CD4-positive, alpha-beta T cell treated with Interleukin-6 at 100 ng/mL for 8 hours (primary cell): Measurements from ENCODE around the gene EVL.

Experiments
- DNase-seq: peaks from one replicate; pipeline ENCODE4 v3.0.0-alpha.2; 2020; ENCODE audit warnings: mixed read lengths, low spot score

Gene EVL

DNA sequence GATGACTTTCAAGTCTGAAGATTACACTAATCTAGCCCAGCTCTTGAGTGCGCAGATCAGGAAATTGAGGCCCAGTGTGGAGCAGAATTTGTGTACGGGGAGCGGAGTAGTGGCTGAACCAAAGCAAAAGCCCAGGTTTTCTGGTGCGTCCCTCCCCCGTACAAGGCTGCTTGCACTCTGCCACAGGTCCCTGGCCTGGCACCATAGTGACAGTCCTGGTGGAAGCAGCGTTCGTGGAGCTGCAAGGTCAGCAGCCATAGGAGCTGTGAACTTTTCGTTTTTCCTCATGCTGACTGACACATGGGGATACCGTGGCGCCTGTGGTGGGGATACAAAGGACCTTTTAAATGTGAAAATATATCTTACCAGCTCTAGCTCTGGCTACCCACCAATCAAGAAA is 1.7 kb downstream of the EVL start:
- DNase-seq, result no peak

DNA sequence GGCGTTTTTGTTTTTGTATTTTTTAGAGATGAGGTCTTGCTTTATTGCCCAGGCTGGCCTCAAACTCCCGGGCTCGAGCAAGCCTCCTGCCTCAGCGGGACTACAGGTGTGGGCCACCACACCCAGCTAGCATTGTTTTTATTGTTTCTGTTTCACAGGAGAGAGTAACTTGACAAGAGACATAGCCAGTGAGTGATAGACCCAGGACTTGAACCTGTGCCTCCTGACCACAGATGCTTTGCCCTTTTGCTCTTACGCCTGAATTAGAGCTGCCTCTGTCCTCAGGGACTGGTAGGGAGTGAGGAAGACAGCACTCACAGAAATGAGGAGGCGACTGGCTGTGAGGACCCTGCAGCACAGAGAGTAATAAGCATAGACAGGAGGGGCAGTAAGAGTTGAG is 2.3 kb downstream of the EVL start:
- no peak for DNase-seq

DNA sequence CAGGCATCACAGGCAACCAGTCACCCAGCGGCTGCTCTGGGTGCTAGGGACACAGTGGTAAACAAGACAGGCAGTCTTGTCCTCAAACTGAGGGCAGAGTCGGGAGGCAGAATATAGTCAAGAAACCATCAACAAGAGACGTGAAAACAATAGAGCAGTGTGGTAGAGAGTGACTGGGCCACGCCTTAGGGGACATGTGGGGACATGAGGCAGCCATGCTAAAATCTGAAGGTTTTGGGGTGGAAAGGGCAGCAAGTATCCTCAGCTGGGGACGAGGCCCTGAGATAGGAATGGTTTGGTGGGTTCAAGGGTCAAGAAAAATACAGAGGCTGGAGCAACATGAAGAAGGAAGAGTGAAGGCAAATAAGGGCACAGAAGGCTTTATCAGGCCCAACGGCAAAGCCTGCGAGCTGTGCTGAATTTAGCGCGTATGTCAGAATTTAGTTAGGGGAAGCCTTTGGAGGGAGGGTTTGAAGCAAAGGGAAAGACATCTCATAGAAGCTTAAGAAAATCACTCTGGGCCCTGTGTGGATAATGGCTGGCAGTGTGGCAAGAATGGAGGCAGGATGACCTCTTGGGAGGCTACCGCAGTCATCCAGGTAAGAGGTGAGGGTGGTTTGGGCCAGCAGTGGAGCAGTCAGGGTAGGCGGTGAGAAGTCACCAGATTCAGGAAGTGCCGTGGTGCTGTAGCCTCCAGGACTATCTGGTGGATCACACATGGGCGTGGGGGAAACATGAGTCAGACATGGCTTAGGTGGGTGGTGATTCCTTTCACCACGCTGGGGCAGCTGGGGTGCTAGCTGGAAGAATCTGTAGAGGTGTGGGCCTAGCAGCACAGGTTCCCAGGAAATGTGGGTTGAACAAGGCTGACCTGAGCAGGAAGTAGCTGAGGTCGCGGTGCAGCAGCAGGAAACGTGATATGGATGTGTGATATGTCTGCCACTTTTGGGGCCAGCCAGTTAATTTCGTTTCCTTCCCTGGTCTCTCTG is 3.0 kb downstream of the EVL start:
- DNase-seq, result peak; percentile 91

DNA sequence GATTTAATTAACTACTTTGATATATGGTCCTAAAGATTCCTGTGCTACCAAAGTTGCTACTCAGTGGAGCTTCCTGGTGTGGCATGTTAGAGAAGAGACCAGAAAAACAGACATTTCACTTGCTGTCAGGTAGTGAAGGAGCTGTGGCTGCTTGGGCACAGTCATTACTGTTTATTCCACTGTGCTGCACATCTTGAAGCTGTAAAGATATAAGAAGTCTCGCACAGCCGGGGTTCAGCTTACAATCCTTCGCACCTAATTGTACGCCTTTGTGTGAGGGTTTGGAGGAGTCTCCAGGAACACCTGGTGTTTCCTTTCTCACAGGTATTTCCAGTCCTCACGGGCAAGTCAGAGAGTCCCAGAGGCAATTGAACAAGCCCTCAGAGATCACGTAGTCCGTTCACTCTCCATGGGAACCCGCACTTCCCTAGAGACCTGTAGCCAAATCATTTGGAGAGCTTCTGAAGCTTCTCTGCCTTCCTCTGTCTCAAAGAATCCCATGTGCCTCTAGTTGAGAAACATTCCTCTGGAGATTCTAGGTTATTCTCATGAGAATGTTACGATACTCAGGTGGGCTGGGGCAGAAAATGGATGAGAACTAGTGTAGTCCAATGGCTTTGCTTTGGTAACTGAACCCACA is 4.1 kb downstream of the EVL start:
- no peak for DNase-seq

DNA sequence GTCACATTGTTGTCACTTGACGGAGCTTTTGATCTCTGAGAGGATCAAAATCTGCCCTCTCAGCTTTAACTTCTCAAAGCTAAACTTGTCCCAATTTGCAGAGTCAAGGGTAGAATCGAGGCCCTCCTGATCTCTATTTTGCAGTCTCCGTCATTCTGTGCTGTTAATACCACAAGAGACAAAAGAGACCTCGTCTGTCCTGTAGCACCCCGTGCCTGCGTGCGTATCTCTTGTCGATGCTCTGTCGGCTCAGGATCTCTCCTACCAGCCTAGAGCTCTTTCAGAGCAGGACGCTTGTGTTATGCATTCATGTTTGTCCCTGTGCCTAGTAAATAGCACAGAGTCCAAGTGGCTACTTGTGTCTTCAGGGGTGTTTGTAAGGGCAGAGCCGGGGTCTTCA is 5.1 kb downstream of the EVL start:
- DNase-seq, result no peak

DNA sequence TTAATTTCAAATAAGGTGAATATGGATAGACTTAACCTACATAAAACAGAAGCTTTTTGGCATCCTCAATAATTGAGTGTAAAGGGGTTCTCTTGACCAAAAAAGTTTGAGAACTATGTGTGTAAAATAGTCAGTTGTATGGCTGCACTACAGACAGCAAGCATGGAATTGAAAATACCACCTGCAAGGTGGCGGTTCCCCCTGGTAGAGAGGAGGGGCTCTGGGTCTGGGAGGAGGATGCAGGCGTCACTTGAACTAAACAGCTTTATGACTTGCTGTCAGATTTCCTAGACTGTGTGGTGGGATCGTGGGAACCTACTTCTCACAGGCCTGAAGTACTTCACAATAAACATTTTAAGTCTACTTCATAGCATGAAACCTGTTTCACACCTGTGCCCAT is 6.3 kb downstream of the EVL start:
- no peak for DNase-seq

DNA sequence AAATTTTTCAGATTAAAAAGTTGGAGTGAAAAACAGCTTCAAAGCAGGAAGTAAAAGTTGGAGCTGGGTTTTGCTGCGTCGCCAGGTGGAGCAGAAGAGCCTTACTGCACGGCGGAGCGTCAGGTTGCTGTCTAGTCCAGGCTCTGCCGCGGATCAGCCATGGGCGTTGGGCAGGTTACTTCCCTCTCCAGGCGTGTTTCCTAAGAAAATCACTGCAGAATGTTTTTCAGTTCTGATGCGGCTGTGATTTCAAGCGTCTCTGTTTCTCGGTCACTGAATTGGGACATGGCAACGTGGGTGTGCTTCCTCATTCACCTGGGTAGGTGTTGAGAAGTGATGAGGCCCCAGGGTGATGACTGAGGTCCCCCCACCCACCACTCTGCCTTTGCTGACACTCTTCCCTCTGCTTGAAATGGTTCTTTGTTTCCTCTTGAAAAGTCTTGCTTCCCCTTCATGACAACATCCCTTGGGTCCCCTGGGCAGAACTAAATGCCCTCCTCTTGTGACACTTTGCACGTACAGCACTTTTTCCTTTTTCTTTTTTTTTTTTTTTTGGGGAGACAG is 7.6 kb downstream of the EVL start:
- DNase-seq, result peak; percentile 67

DNA sequence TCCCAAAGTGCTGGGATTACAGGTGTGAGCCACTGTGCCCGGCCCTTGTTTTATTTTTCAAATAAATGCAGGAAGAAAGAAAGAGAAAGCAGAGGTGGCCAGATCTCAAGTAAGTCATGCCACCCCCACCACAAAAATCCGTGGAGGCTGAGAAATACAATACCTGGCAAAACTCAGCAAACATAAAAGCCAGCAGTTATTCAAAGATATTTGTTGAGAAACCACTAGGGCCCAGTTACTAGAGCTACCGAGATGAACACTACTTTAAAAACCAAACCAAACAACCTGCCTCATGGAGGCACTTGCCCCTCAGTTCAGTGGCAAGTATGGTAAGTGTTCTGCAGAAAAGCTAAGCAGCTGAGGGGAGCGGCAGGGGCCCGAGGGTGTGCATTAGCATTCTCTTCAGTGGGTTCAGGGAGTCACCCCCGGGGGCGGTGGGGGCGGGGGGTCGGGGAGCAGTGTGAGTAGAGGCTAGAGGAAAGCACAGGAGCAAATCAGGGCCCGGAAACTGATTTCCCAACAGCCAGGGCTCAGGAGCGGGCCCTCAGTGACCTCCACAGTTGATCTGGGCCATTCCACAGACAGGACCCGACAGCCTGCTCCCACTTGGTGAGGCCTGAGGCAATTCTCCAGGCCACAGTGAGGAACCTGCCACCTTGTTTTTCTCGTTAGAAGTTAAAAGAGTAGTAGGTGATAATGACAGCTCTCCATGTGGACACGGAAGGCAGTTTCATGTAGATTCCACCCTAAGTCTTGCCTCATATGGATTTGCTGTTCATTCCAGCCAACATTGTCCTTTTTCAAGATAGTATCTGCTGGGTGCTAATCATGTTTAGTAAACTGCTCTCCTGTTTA is 8.6 kb downstream of the EVL start:
- DNase-seq, result no peak

DNA sequence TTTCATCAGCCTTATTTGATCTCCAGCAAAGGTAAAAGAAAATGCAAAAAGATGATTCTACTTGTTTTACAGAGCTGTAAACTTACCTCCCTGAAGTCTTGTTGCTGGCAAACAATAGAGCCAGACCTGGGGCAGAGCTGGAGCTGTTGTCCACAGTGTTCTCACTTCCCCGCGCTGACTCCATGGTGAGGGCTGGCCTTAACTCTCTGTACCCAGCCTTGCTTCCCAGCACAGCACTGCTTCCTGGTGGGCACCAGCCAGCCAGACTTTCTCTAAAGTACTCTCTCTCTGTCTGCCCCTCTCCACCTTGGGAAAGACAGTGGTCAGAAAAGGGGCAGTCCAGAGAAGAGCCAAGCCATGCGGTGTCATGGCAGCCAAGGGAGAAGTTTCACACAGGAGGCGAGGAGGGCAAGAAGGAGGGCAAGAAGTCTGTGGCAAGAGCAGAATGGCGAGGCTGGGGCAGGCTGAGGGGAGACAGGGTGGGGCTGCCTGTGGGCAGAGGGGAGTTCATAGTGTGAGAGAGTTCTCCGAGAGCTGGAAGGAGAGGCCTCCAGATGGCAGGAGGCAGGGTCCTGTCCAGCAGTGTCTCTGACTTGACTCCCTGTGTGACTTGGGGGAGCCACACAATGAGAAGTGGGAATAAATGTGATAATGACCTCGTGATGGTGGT is 9.3 kb downstream of the EVL start:
- DNase-seq, result no peak

DNA sequence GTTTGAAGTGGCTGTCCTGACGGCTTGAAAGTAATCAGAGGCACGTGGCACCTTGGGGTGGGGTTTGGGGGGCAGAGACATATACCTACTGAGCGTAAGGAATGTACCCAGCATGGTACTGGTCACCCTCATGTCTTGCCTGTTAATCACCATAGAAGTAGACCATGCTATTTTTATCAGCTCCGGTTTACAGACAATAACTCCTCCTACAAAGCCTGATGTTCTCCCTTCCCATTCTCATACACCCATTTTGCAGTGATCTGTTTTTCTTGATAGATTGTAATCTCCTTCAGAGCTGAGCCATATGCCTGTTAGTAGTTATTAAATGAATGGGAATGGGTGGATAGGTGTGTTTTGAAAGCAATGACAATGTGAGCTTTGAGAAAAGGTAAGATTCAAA is 10.5 kb downstream of the EVL start:
- no peak for DNase-seq

DNA sequence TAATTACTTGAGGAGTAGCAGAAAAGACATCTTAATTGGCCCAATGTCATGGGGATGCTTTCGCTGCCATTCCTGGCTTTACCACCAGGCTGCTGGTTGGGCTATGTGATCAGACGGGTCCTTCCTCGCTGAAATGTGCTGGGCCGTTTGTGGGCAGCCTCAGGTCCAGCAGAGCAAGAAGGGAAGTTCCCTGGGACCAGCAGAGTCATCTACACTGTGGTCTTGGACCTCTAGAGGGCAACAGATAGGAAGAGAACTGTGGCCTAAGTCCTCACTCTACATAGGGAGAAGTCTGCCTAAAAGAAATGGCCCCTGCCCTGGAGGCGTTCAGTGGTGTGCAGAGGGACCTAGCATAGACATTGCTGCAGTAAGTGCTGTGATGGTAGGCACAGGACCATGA is 10.9 kb downstream of the EVL start:
- no peak for DNase-seq

DNA sequence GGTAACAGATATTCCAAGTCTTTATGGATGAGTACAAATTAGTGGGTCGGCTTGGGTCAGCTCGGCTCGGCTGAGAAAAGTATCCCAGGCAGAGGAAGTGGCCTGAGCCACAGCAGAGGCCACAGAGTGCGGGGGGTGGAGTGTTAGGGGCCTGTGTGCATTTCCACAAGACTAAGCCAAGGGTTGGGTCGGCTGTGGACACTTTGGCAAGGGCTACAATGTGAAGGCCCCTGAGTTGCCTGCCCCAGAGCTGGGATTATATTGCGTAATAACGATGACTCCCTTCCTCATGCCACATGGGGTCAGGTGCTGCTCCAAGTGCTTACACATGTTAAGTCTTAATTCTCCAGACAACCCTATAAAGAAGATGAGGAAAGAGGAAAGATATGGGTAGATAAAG is 11.4 kb downstream of the EVL start:
- no peak for DNase-seq

DNA sequence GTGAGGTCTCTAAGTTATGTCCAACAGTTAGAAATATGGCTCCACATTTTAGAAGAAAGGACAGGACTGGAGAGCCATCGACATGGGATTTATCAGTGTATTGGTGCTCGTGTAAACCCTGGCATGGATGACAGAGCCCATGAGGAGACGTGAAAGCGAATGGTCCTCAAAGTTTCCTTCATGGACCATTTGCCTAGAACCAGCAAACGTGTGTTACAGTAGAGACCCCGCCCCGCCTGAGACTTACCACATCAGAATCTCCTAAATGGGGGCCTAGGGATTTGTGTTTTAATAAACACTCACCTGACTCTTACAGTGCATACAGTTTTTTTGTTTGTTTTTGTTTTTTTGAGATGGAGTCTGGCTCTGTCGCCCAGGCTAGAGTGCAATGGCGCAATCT is 12.2 kb downstream of the EVL start:
- DNase-seq, result no peak

DNA sequence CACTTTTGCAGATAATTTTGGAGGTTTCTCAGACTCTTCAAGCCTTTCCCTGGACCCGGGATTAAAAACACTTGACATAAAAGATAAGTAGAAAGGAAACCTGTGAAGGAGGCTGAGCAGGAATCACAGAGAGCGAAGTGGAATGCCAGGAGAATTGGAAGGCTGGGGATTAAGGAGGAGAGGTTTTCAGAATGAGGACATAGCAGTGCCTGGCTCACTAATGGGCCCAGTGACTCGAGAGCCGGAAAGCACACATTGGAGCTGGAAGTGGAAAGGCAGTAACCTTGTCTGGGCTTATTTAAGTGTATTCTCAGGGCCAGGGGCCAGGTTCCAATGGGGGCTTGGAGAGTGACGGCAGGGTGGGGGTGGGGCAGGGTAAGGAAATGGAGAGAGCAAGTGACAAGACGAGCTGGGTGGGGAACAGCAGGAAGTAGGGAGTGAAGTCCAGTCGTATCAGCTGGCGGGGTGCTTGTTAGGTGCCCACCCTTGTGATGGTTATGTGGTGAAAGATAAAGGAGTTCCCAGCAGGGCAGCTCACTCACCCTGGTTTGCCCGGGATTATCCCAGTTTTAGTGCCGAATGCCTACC is 13.1 kb downstream of the EVL start:
- DNase-seq, result no peak

DNA sequence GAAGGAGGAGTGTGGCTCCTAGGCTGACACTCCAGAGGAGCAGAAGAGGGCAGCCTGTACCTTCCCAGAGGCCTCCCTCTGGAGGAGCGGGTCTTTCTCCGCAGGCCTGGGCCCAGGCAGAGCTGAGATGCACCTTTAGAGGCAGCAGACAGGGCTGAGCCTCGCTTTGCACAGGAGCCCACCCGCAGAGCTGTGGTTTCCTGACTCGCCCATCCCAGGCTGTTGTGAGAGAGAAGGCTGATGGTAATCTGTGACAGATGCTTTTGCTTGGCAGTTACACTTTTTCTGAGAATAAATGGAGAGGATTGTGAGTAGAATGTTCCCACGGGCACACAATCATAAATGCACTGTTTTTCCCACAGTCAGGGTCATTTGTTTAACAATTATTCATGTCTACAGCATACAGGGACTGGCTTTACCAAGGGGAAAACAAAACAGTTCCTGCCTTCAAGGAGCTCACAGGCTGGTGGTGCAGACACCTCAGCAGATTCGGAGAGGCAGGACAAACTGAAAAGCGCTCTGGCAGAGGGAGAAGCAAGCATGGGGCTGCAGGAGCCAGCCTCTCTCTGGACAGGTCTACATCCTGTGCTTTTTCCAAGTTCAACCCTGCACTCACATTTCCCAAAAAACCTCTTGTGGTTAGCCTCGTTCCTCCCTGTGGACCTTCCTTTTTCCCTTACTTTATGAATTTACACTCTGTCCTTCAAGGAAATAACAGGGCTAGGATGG is 13.9 kb downstream of the EVL start:
- peak; percentile 87 for DNase-seq

DNA sequence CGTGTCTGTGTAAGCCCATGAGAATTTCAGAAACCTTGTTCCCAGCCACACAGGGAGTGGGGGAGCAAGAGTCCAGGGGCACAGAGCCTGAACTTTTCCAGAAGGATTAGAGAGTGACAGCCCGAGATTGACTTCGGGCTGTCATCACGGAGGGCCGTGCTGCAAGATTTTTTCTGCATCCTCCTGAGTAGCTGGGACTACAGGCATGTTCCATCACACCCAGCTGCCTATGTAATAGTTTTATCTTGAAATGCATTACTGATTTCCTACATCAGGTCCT is 14.4 kb downstream of the EVL start:
- DNase-seq, result no peak

DNA sequence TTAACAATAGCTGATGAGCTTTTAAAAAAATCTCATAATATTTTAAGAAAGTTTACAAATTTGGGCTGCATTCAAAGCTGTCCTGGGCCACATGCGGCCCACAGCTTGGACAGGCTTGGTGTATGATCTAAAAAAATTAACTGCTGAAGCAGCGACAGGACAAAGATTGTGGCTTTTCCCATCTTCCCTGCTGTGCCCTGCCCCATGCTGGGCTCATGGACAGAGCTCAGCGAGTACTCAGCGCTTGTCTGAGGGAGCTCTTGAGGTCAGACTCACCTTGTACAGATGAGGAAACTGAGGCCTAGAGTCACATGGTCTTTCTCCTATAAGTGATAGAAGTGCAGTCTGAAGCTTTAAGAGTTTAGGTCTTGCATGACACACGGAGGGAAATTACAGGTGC is 15.0 kb downstream of the EVL start:
- DNase-seq, result no peak

DNA sequence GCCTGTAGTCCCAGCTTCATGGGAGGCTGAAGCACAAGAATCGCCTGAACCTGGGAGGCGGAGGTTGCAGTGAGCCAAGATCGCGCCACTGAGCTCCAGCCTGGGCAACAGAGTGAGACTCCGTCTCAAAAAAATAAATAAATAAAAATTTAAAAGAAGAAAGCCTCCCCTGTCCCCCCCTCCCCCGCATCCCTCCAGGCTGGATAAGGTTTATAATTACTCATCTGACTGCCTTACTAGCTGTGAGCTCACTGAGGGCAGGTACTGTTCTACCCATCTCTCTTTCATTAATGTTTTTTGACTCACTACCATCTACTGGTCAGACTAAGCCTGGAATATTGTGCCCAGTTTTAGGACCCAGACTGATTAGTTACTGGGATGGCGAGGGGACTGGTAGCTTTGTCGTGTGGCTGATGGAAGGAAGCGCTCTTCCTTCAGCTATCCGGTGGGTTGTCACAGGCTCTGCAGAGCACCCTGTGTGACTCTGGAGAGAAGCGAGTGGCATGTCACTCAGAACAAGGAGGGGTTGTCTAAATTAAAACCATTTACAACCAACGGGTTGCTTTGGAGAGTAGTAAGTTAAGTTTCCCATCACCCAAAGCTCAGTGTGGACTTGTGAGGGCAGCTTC is 16.9 kb downstream of the EVL start:
- no peak for DNase-seq

DNA sequence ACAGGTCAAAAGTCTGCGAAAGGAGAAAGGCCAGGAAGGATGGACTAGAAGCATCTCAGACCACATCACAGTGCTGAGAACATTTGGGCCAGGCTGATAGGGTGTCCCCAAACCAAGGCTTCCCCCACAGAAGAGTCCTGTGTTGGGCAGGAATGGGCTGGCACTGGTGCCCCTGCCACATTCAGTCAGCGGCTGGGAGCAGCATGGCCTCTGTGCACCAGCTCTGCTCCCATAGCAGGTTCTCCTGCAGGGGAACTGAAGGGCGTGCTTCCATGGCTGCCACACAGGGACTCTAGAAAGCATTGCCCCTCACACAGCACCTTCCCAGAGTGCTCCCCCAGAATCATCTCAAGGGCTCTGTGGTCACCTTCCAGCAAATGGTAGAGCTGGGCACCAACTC is 17.5 kb downstream of the EVL start:
- no peak for DNase-seq

DNA sequence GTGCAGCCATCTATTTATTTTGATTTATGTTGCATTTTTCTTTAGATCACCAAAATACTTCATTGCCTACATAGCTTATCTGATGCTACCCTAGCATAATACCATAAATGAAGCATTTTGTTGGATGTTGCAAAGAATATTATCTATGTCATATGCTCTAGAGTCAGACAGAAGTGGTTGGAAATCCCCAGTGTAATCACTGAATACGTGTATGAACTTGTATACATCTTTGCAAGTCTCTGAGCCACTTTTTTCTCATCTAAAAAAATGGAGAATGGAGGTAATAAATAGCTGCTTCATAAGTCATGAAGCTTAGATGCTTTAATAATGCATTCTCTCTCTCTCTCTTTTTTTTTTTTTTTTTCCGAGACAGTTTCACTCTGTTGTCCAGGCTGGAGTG is 18.5 kb downstream of the EVL start:
- DNase-seq, result no peak
